NCI-H345 treated with DMSO at 0.1 percent for 48 hours (cell line): ENCODE measurements around the gene TFDP3.

Source experiments
- DNase-seq: peaks from one replicate; lab custom pipeline; 2025; ENCODE audit not compliant: unreplicated experiment; lab: John Stamatoyannopoulos, UW

Gene TFDP3, protein sequence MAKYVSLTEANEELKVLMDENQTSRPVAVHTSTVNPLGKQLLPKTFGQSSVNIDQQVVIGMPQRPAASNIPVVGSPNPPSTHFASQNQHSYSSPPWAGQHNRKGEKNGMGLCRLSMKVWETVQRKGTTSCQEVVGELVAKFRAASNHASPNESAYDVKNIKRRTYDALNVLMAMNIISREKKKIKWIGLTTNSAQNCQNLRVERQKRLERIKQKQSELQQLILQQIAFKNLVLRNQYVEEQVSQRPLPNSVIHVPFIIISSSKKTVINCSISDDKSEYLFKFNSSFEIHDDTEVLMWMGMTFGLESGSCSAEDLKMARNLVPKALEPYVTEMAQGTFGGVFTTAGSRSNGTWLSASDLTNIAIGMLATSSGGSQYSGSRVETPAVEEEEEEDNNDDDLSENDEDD

GRCh38 chrX:133218329-133218728, at the start of gene TFDP3:
TFDP3 (minus strand) TSS chrX:133218354; CDS start chrX:133218259, 95 bp downstream.
- no peak for DNase-seq

DNA sequence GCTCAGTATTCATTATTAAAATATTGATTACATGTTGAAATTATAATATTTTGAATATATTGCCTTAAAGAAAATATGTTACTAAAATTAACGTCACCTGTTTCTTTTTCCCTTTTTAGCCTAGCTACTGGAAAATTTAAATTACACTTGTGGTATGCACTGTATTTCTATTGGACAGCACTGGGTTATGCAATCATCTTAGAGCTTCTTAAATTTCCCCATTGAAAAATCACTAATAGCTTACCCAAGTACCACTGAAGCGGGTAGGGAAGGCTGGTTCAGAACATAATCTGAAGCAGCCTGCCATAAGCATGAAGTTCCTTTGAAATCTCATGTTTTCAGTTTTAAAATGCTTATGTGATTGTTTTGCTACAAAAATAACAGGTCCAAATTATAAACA, 49.5 kb upstream of the TFDP3 start:
- DNase-seq, result no peak

DNA sequence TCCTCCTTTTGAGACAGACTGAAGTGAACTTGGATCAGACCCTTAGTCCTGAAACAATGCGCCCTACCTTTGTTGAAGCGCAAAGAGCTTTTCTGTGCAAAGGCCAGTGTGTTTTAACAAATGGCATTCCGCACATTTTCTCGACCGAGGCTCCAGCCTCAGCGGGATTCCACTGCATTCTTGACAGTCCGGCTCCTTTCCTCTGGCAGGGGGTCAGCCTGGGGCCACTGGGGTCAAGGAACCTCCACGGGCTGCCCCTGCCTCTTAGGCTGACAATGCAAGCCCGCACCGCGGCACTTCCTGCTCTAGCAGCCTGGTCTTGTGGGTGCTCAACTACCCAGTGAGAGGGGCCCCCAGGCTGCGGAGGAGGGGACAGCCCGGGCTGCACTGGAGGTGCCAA, 47.2 kb upstream of the TFDP3 start:
- no peak for DNase-seq

DNA sequence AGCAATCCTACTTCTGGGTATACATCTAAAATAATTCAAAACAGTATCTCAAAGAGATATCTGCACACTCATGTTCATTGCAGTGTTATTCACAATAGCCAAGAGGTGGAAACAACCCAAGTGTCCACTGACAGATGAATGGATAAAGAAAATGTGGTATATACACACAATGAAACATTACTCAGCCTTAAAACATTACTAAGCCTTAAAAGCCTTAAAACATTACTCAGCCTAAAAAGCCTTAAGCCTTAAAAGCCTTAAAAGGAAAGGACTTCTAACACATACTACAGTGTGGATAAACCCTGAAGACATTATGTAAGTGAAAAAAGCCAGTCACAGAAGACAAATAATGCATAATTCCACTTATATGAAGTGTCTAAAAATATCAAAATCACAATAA, 40.3 kb upstream of the TFDP3 start:
- DNase-seq, result no peak

DNA sequence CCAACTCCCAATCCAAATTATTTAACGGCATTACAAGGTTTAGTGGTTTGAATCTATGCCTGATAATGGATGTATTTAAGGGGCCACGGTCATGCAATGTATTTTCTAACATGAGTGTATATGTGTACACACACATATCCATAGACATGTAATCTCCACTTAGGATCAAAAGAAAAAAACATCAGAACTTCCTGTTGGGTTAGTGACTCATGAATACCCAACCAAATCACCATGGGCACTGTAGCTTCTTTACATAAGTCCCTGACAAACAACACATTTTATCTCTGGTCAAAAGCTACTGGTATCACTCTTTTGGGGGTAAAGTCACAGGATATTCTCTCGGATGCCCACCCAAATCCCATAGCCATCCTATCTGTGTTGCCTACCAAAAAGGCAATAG, 36.5 kb upstream of the TFDP3 start:
- no peak for DNase-seq

GRCh38 chrX:133251204-133251603, 33.0 kb upstream of the TFDP3 start:
- no peak for DNase-seq

- no peak for DNase-seq
Measured at GRCh38 chrX:133250184-133251100, 32.3 kb upstream of the TFDP3 start.

DNA sequence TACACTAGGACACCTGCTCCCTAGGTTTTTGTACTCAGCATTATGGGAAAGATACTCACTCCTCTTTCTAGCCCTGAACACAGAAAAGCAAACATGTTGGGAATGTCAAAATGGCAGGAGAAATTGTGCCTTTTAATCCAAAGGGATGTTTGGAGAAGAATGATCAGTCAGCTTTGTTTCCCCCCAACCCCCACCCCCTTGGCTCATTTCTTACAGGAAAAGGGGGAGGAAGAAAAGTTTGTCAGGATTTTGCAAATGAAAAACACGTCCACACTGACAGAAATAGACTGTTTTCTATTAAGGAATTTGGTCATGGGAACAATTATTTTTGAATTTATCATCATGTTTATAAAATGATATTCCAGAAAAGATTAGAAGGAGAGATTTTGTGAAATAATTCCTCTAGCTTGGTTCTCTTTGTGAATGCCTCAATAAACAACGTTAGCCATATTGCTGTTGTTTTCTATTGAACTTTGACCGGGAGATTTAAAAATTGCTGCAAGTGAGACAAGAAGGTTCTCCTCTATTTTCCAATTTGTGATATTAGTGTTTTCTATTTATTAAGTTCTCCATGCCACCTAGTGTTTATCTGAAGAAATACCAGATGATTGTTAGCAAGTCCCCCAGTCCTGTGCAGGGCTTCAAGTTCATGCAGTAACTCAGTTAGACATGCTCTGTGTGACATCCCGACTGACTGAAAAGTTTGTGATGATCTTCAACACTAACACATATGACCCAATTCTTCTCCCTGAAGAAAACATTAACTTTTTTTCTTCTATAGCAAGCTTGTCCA, 31.3 kb upstream of the TFDP3 start:
- no peak for DNase-seq

DNA sequence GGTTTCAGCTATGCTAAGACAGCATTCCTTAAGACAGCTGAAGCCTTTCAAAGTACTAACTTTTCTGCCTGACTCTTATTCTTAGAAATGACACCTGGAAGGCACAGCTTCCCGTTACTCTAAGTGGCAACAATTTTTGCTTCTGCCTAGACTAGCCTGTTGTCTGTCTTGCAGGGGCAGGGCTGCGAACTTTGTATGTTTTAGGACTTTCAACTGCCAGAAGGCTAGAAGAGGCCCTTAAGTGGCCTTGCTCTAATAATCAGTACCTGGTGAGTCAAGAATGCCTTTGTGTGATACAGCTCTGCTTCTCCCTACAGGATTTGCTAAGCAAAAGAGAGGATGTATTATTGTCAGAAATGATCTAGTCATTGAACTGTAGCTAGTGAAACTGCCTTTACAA, 30.0 kb upstream of the TFDP3 start:
- no peak for DNase-seq

GRCh38 chrX:133246921-133247320, 28.8 kb upstream of the TFDP3 start:
- no peak for DNase-seq

DNA sequence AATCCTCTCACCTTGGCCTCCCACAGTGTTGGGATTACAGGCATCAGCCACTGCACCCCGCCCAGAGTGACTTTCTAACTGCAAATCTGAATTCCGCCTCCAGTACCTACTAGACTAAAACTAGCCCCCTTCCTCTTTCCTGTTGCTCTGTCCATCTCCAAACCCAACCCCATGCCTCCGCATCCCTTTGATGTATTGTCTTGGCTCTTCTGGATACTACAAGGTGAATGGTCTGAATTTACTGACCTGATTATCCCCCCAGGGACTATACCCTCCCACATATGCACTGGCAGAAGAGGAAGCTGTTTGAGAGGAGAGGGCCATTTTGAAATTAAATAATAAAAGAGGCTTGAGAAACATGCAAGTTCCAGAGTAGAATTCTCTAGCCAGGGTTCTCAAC, 17.7 kb upstream of the TFDP3 start:
- no peak for DNase-seq

GRCh38 chrX:133232331-133232730, 14.2 kb upstream of the TFDP3 start:
- no peak for DNase-seq

GRCh38 chrX:133229361-133229760, 11.2 kb upstream of the TFDP3 start:
- DNase-seq, result no peak

- DNase-seq, result peak; percentile 1
Measured at GRCh38 chrX:133215747-133216146, 2.4 kb downstream of the TFDP3 start.

DNA sequence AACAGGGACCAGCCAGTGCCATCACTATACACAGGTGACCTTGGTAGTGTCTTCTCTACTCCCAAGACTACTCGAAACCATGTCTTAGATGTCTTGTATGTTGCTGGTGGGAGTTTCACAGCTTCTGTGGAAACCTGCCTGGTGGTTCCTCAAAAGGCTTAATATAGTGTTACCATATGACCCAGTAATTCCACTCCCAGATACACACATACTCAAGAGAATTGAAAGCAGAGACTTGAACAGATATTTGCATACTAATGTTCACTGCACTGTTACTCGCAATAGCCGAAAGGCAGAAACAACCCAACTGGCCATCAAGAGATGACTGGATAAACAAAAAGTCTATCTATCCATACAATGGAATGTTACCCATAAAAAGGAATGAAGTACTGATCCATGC, 3.1 kb downstream of the TFDP3 start:
- no peak for DNase-seq

GRCh38 chrX:133214301-133214700, 3.9 kb downstream of the TFDP3 start:
- DNase-seq, result no peak

DNA sequence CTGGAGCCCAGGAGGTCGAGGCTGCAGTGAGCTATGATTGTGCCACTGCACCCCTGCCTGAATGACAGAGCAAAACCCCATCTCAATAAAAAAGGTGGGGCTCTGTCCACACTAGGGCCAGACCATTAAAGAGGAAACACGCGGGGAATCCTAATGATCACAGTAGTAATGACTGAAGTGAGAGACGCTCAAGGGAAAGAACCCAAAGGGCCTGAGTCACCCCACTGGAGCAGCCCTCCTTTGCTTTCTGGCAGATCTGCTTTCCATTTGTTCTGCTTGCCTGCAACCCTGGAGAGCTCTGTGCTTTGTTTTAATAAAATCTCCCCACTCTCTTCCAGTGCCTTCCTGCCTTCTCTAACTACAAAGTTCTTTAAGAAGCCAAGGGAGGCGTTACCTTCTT, 5.0 kb downstream of the TFDP3 start:
- DNase-seq, result no peak

DNA sequence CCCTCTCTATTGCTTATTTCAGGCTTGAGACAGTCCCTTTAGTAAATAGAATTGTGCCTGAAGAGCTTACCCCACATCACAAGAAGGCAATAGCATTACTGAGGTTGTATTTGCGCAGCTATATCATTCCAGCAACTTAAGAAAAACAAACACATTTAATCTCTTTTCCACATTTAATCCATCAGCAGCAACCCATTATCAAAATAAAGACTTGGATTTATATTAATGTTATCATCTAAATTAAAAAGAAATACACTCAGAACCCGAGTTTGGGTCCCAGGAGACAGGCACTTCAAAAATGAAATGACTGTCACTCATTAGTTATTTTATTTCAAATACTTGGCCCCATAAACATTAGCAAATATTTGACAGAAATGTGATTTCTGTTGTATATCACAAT, 10.4 kb downstream of the TFDP3 start:
- DNase-seq, result no peak

DNA sequence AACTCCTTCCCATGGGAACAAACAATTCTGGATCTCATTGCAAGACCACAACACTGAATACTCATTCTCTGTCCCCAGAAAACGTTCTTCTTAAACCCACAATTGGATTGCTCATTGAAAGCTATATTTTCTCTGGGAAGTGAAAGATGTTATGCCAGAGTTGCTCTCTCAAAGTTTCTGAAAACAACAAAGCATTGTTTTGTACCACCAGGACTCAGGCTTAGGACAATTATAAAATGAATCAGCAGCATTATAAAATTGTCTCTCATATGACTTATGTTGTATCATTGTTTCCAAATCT, 26.5 kb downstream of the TFDP3 start:
- DNase-seq, result no peak

- DNase-seq, result no peak
Measured at GRCh38 chrX:133190877-133191738, 27.0 kb downstream of the TFDP3 start.

GRCh38 chrX:133189195-133189594, 29.0 kb downstream of the TFDP3 start:
- no peak for DNase-seq
